AG09309 (cell line): ENCODE results near the gene PRDX5.

Experiments used
- DNase-seq: peaks from one replicate; pipeline ENCODE4 v3.0.0-alpha.2; 2010; ENCODE audit warnings: low read depth
- H3K4me3 ChIP-seq: 2 replicates; pipeline ENCODE4 v1.5.1; 2011; ENCODE audit warnings: mild to moderate bottlenecking, low read depth, low read length, moderate library complexity; ENCODE audit not compliant: control insufficient read depth
- CTCF ChIP-seq: IDR thresholded peaks from 2 replicates; pipeline ENCODE4 v1.5.1; 2011; ENCODE audit warnings: mild to moderate bottlenecking, low read depth, low read length, inconsistent platforms; ENCODE audit not compliant: insufficient read depth, control insufficient read depth; ENCODE audit errors: missing control alignments

Gene PRDX5

GRCh38 chr11:64358907-64359711 is 41.2 kb downstream of the PRDX5 start, which contains the start of gene RPS6KA4:
RPS6KA4 (plus strand) TSS chr11:64359162; CDS start chr11:64359236, 74 bp downstream.
- H3K4me3 ChIP-seq, result peak within 1 kb of the TSS; percentile 98
- no peak for TF ChIP-seq CTCF
- no peak for DNase-seq

GRCh38 chr11:64359712-64360445 is 42.0 kb downstream of the PRDX5 start:
- peak overlapping the region; percentile 98 for H3K4me3 ChIP-seq
- DNase-seq, result no peak
- no peak for TF ChIP-seq CTCF

GRCh38 chr11:64360448-64360921 is 42.6 kb downstream of the PRDX5 start:
- TF ChIP-seq CTCF, result no peak
- H3K4me3 ChIP-seq, result peak overlapping the region; percentile 1; the same call in 1 of the 2 replicates
- no peak for DNase-seq

GRCh38 chr11:64361659-64362058 is 43.7 kb downstream of the PRDX5 start:
- no peak for DNase-seq
- no peak for TF ChIP-seq CTCF

GRCh38 chr11:64362339-64362738 is 44.4 kb downstream of the PRDX5 start:
- no peak overlapping the region for H3K4me3 ChIP-seq
- TF ChIP-seq CTCF, result no peak

More at GRCh38 chr11:64361659-64362058, 43.7 kb downstream of the PRDX5 start:
- no peak overlapping the region for H3K4me3 ChIP-seq

GRCh38 chr11:64364435-64364834 is 46.5 kb downstream of the PRDX5 start:
- no peak for TF ChIP-seq CTCF
- no peak for DNase-seq
- no peak overlapping the region for H3K4me3 ChIP-seq

More at GRCh38 chr11:64362339-64362738, 44.4 kb downstream of the PRDX5 start:
- DNase-seq, result no peak
